Heart left ventricle (tissue), 16 donors: Measurements from ENCODE around the gene KRT7. TPM values are rescaled to one million over a fixed set of nuclear protein-coding genes. Genes with fewer than 3 reads are reported as not detected.

Experiments used
- ATAC-seq, 4 donors: fragments of 200-7000 bp; cut with Tn5 transposase; one replicate each; pipeline ENCODE4 v1.9.1; 2020 to 2022; ENCODE audit warnings: moderate library complexity in 4 of 4, mild to moderate bottlenecking in 3 of 4, moderate number of reproducible peaks in 1 of 4
- DNase-seq, 5 donors: peaks; one replicate each; pipeline ENCODE4 v3.0.0-alpha.2; 2020
- H3K27ac ChIP-seq, 12 donors: fragments of 200-600 bp; sonication (generic) in 4 of 12; one replicate each; pipeline versions ENCODE4 v1.5.0 to v1.8.0; 2016 to 2022; ENCODE audit warnings: mild to moderate bottlenecking in 2 of 12
- H3K27me3 ChIP-seq, 9 donors: fragments of 200-600 bp; sonication (generic) in 2 of 9; one replicate each; pipeline versions ENCODE4 v1.5.1 to v1.8.0; 2016 to 2022; ENCODE audit warnings: mild to moderate bottlenecking in 3 of 9
- H3K36me3 ChIP-seq, 9 donors: fragments of 200-600 bp; sonication (generic) in 2 of 9; one replicate each; pipeline versions ENCODE4 v1.5.0 to v1.8.0; 2018 to 2022; ENCODE audit warnings: mild to moderate bottlenecking in 2 of 9
- H3K4me1 ChIP-seq, 12 donors: fragments of 200-600 bp; sonication (generic) in 4 of 12; one replicate each; pipeline versions ENCODE4 v1.5.0 to v1.8.0; 2016 to 2022; ENCODE audit warnings: mild to moderate bottlenecking in 3 of 12
- H3K4me3 ChIP-seq, 12 donors: fragments of 200-600 bp; sonication (generic) in 4 of 12; one replicate each; pipeline versions ENCODE4 v1.5.0 to v1.8.0; 2017 to 2022; ENCODE audit warnings: mild to moderate bottlenecking in 9 of 12, moderate library complexity in 4 of 12
- H3K9me3 ChIP-seq, 12 donors: fragments of 200-600 bp; sonication (generic) in 4 of 12; one replicate each; pipeline versions ENCODE4 v1.5.0 to v1.8.0; 2016 to 2022; ENCODE audit warnings: mild to moderate bottlenecking in 1 of 12
- CTCF ChIP-seq, 12 donors: fragments of 200-600 bp; sonication (generic) in 4 of 12; IDR thresholded peaks; one replicate each; pipeline versions ENCODE4 v1.5.0 to v1.8.0; 2018 to 2022; ENCODE audit warnings: antibody characterized with exemption in 12 of 12, mild to moderate bottlenecking in 5 of 12
- POLR2A ChIP-seq, 2 donors: fragments of 450-650 bp; IDR thresholded peaks; one replicate each; pipeline ENCODE4 v1.6.1; 2017; ENCODE audit warnings: antibody characterized with exemption in 2 of 2, mild to moderate bottlenecking in 2 of 2, moderate library complexity in 2 of 2
- WGBS, 4 donors: extraction: QIAGEN DNeasy Blood & Tissue Kit in 2 of 4; methylation state at CpG; one replicate each; pipeline versions ENCODE4 v1.1.5 to v1.1.7; 2013 to 2018; 5-methylcytosine and 5-hydroxymethylcytosine counted together
- intact Hi-C, 10 donors: fragments of 100-400 bp; cut with DNase I; formaldehyde crosslinking; loops; one replicate each; pipeline versions ENCODE4 v1.11.1 to v1.14.2; 2022
- polyA plus RNA-seq, 2 donors: library from polyadenylated mRNA; stranded (reverse); fragments of 200-250 nt; gene quantifications; one replicate each; pipeline ENCODE4 v1.2.3, GENCODE V29; 2013
- total RNA-seq, 9 donors: library from RNA; depleted of rRNA in 2 of 9; stranded (reverse); fragments of >200 nt in 2 of 9; fragmentation: NEBNext Ultra II Directional in 3 of 9; extraction: Animal tissue kit (Norgen Biotek cat#: 25700) in 3 of 9; gene quantifications; one replicate each; pipeline versions ENCODE4 v1.1.0 to v1.2.4, GENCODE V29; 2016 to 2023
- donor health status: ischemic (EF 13 %, LVEDD 7.1; RV severe dilation, severe dysfunction).
- donor health status: healthy with polysubstance abuse.
- donor health status: DM: no; HTN: yes; CAD: no.
- donor health status: DM: no; HTN: no; CAD: no.
- donor health status: ischemic (EF 25% LVEDD 6.9; RV normal size, moderate dysfunction).
- donor health status: ischemic (EF 25% LVEDD 5.7; RV mildly dilated, moderate dysfunction).
- donor health status: healthy.
- donor health status: DM: yes; HTN: yes; CAD: no.
- donor health status: ischemic (EF 35%, LVEDD 5.7; RV mildly dilated, moderate dysfunction).
- donor health status: nonischemic (EF 11% LVEDD 7.7; RV severe dilation, severe dysfunction).
- donor health status: DM: yes; HTN: yes; CAD: no.
- donor health status: PGD.
- donor health status: ischemic (EF 29% LVEDD 5.4; RV normal size, mild dysfunction).
- donor health status: nonischemic (EF 23%, LVEDD 6.1; RV moderate dilation, normal function).

The KRT7 gene
- total and polyA plus RNA-seq, 11 donors: 0.20 to 56.7 (median 3.1) TPM; not detected in 3

- Histone ChIP-seq H3K36me3 (no peaks in the 10 kb centered on the region), H3K9me3 (no peaks in the 10 kb centered on the region), H3K4me3 (no peak overlapping the region), H3K27me3 (no peaks in the 10 kb centered on the region), H3K27ac (no peak overlapping the region), H3K4me1 (peaks cover 0 to 17% (median 10%) of the 10 kb centered on the region in 12 donors)
- DNase-seq: peak in 1 of 5 donors; percentile 37
- WGBS, 4 donors: 83 to 86% (median 84%) methylated on average over 3 to 11 of the region's 11 CpGs
- TF ChIP-seq POLR2A (IDR thresholded peaks at IDR 0.05) (no peak), CTCF (IDR thresholded peaks at IDR 0.05) (no peak)
- ATAC-seq: no peak
- intact Hi-C loops: no loop called here
Observed at GRCh38 chr12:52241205-52241842, 8.3 kb downstream of the KRT7 start.

- peak in 1 of 5 donors; percentile 50 for DNase-seq
- intact Hi-C loops: no loop called here
- H3K4me3 ChIP-seq: no peak overlapping the region
- no peaks in the 10 kb centered on the region for H3K27me3 ChIP-seq
- 94 to 97% (median 96%) methylated on average over 11 of the region's 11 CpGs for WGBS, 4 donors
- H3K4me1 ChIP-seq: peaks cover 0 to 24% (median 10%) of the 10 kb centered on the region in 12 donors
- no peak for ATAC-seq
- no peaks in the 10 kb centered on the region for H3K36me3 ChIP-seq
- no peak overlapping the region for H3K27ac ChIP-seq
- no peaks in the 10 kb centered on the region for H3K9me3 ChIP-seq
- TF ChIP-seq CTCF (IDR thresholded peaks at IDR 0.05): no peak
- TF ChIP-seq POLR2A (IDR thresholded peaks at IDR 0.05): no peak
Observed at GRCh38 chr12:52242442-52243258, 9.6 kb downstream of the KRT7 start.

GRCh38 chr12:52243259-52243855, 10.3 kb downstream of the KRT7 start:
- TF ChIP-seq POLR2A (IDR thresholded peaks at IDR 0.05) (no peak), CTCF (IDR thresholded peaks at IDR 0.05) (no peak)
- Histone ChIP-seq H3K4me1 (peaks cover 0 to 24% (median 10%) of the 10 kb centered on the region in 12 donors), H3K27ac (peak overlapping the region in 1 of 12 donors; percentile 63)

More at GRCh38 chr12:52243259-52243855, 10.3 kb downstream of the KRT7 start:
- Histone ChIP-seq H3K27me3 (no peaks in the 10 kb centered on the region), H3K36me3 (no peaks in the 10 kb centered on the region), H3K9me3 (no peaks in the 10 kb centered on the region), H3K4me3 (no peak overlapping the region)
- ATAC-seq (no peak), DNase-seq (peak in 1 of 5 donors; percentile 10)
- 71 to 75% (median 72%) methylated on average over 4 to 5 of the region's 5 CpGs for WGBS, 4 donors
- intact Hi-C loops: no loop called here
